Measurements from ENCODE around the gene CD9.

The CD9 gene

DNA sequence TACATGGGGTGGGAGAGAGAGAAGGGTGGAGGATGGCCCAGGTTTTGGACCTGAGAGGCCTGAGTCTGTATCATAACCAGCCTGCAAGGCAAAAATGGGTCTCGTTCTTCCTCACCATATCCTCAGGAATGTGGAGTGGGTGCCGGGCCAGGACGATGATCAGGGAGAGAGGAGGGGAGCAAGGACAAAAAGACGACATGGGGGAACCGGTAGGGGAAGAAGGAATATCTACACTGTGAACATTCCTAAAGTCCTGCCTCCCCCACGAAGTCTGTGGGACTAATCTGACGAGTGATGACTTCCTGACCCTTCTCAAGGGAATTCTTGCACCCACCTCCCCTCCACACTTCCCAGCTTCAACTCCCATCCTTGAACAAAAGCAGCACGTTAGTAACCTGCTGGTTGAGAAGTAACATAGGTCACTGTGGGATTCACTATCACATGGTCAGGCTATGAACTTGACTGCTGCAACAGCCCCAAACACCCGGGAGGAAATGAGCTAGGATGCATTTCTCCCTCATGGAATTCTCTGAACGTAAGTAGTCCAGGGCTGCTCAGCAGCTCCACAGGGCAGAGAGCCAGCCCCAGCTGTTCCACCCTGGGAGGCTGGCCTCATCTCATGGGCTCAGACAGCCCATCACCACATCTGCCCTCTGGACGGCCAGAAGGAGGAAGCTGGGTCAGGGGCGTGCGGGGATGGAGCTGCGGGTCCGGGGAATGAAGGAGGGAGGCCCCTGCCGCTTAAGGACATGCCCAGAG is 38.9 kb upstream of the CD9 start:
- in situ Hi-C loops (cut with HindIII; ENCODE audit: low sequenced_read_pairs), result no loop called here
- DNase-seq (ENCODE audit: low read depth), result no peak
- TF ChIP-seq, protein P1, sequence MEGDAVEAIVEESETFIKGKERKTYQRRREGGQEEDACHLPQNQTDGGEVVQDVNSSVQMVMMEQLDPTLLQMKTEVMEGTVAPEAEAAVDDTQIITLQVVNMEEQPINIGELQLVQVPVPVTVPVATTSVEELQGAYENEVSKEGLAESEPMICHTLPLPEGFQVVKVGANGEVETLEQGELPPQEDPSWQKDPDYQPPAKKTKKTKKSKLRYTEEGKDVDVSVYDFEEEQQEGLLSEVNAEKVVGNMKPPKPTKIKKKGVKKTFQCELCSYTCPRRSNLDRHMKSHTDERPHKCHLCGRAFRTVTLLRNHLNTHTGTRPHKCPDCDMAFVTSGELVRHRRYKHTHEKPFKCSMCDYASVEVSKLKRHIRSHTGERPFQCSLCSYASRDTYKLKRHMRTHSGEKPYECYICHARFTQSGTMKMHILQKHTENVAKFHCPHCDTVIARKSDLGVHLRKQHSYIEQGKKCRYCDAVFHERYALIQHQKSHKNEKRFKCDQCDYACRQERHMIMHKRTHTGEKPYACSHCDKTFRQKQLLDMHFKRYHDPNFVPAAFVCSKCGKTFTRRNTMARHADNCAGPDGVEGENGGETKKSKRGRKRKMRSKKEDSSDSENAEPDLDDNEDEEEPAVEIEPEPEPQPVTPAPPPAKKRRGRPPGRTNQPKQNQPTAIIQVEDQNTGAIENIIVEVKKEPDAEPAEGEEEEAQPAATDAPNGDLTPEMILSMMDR (IDR thresholded peaks at IDR 0.05; ENCODE audit: low read depth, low read length, missing control alignments), result no peak

DNA sequence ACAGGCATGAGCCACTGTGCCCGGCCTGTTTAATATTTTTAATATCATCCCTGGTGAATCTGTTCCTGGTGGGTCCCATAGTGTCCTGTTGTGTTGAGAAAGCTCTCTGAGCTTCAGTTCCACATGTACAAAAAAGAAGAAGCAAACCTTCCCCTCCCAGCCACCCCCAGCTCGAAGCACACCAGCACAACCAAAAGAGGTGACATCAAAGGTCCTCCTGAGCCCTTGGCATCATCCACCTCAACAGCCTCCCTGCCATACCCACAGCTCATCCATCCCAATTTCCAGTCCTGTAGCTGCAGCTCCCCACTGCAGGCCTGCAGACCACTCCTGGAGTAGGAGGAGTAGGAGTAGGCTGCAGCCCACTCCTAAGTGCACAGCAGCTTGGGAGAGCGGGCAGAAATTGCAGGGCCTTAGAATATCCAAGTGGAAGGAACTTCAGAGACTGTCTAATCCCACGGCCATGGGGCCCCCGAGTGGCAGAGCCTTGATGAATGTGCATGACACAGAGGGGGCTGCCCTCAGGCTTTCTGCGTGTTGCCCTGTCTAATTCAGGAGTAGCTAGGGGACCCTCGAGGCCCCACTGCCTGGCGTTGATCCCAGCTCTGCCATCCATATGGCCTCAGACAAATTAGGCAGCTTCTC is 36.7 kb upstream of the CD9 start:
- no peak overlapping the region for H3K4me3 ChIP-seq (ENCODE audit: low read depth, low read length)
- TF ChIP-seq, protein P1 (IDR thresholded peaks at IDR 0.05; ENCODE audit: low read depth, low read length, missing control alignments), result no peak
- no peak for DNase-seq (ENCODE audit: low read depth)
- in situ Hi-C loops (cut with HindIII; ENCODE audit: low sequenced_read_pairs), result no loop called here

More for the DNA sequence above, 38.9 kb upstream of the CD9 start:
- H3K4me3 ChIP-seq (ENCODE audit: low read depth, low read length), result no peak overlapping the region

DNA sequence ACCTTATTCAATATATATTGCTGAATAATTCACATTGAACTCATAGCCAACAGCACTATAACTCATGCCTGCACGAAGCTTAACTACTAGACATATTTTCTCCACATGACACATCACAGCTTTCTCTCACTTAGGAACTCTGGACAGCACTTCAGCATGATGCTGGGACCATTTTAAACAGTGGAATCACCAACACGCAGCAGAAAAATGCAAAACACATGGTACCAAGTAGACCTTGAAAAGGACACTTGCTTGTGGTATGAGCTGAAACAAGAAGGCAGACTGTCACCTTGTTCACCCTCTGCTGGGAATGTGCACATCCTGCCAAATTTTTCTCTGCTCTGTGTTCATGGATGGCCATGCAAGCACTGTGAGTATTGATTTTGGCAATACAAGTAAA is 34.8 kb upstream of the CD9 start:
- no peak overlapping the region for H3K4me3 ChIP-seq (ENCODE audit: low read depth, low read length)
- no peak for DNase-seq (ENCODE audit: low read depth)
- TF ChIP-seq, protein P1 (IDR thresholded peaks at IDR 0.05; ENCODE audit: low read depth, low read length, missing control alignments), result no peak
- in situ Hi-C loops (cut with HindIII; ENCODE audit: low sequenced_read_pairs), result no loop called here

DNA sequence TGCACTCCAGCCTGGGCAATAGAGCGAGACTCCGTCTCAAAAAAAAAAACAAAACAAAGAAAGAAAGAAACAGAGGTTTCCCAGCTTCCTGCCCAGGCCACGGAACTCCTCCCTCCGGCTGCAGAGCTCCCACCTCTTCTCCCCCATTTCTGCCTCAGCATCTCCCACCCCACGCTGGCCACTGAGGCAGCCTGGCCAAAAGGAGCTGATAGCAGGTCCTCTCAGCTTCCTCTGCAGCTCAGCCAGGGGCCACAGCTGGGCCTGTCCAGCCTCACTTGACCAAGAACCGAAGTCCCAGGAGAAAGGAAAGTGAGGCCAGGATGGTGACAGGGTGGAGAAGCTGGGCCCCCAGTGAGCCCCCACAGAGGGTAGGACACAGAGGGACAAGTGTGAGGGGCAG is 33.4 kb upstream of the CD9 start:
- DNase-seq (ENCODE audit: low read depth), result no peak
- TF ChIP-seq, protein P1 (IDR thresholded peaks at IDR 0.05; ENCODE audit: low read depth, low read length, missing control alignments), result no peak
- H3K4me3 ChIP-seq (ENCODE audit: low read depth, low read length), result no peak overlapping the region
- in situ Hi-C loops (cut with HindIII; ENCODE audit: low sequenced_read_pairs), result no loop called here

DNA sequence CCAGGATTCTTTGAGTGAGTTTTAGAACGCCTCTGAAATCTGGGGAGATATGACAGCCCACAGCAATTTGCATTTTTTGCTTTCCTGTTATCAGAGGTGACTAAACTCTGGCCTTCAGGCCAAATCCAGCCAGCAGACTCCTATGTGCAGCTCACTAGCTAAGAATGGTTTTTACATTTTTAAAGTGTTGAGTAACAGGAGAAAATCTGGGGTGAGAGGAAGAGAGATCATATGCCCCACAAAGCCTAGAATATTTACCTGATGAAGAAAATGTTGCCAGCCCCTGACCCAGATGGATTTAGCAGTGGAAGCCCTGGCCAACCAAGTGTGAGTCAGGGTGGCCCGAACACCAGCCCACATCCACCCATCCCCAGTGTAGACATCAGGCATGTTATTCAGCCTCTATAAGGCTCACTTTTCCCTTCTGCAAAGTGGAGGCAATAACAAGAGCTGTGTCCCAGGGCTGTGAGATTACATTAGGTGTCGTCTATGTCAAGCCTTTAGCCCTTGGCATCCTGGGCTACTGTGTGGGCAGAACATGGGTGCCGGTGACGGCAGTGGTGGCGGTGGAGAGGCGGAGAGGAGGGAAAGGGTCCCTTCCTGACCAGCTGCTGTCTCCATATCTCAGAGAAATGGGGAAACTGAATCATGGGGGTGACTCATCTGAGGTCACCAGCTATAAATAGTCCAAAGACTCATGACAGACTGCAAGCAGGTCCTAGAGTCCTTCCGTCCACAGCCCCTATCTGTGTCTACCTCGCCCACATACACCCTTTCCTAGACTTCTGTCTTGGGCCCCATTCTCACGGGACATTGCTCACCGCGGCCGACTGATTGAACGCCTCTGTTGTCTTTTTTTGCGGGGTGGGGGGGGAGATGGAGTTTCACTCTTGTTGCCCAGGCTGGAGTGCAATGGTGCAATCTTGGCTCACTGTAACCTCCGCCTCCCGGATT is 32.6 kb upstream of the CD9 start:
- DNase-seq (ENCODE audit: low read depth), result peak; percentile 72
- in situ Hi-C loops (cut with HindIII; ENCODE audit: low sequenced_read_pairs), result no loop called here
- TF ChIP-seq, protein P1 (IDR thresholded peaks at IDR 0.05; ENCODE audit: low read depth, low read length, missing control alignments), result no peak
- H3K4me3 ChIP-seq (ENCODE audit: low read depth, low read length), result no peak overlapping the region

DNA sequence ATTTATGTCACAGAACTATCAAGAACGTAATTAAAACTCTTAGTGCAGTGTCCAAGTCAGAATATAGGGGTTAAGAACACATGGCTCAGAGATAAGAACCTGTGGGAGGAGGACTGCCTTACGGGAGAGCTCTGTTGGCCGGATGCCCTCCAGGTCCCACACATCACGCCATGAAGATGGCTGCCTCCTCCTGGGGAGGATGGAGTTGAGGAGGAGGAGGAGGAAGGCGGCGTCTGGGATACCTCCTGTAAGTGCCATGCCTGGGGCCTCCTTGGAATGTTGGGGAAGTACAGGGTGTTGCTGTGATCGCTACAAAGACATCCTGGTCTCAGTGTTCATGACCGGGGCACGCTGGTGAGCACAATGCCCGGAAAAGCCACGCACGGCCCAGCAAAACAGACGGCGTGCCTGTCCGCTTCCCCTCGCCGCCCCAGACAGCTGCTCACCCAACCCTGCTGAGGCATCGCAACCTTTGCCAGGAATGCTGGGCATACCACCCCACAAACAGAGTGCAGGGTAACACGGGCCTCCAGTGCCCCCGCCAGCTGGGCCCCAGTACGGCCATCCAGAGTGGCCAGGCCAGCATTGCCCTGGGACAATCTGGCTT is 28.7 kb upstream of the CD9 start:
- no peak overlapping the region for H3K4me3 ChIP-seq (ENCODE audit: low read depth, low read length)
- DNase-seq (ENCODE audit: low read depth), result no peak
- TF ChIP-seq, protein P1 (IDR thresholded peaks at IDR 0.05; ENCODE audit: low read depth, low read length, missing control alignments), result no peak
- in situ Hi-C loops (cut with HindIII; ENCODE audit: low sequenced_read_pairs), result no loop called here

All from astrocyte of the cerebellum (primary cell).